VCaP (cell line): ENCODE results near the gene IL22RA1.
A peak's percentile ranks its signal among the peaks of the same experiment; 100 is the strongest.

Source experiments
- H3K27ac ChIP-seq: fragments of 450-650 bp; 2 replicates; pipeline ENCODE4 v1.5.1; 2017
- CTCF ChIP-seq: fragments of 450-650 bp; conservative IDR thresholded peaks from 2 replicates; pipeline ENCODE4 v1.5.1; 2017; ENCODE audit warnings: mild to moderate bottlenecking, moderate library complexity

The IL22RA1 gene

GRCh38 chr1:24142546-24143534 is at the start of gene IL22RA1:
IL22RA1 (minus strand) TSS chr1:24143140; CDS start chr1:24143082, 58 bp downstream.
- TF ChIP-seq CTCF: no peak
- peak within 1 kb of the TSS; percentile 55; the same call in 1 of the 2 replicates for H3K27ac ChIP-seq

- no peak for TF ChIP-seq CTCF
- no peak overlapping the region for H3K27ac ChIP-seq
Measured at GRCh38 chr1:24191860-24192259, 48.9 kb upstream of the IL22RA1 start.

- no peak overlapping the region for H3K27ac ChIP-seq
- no peak for TF ChIP-seq CTCF
Measured at GRCh38 chr1:24190983-24191461, 48.1 kb upstream of the IL22RA1 start.

GRCh38 chr1:24189528-24189927 is 46.6 kb upstream of the IL22RA1 start:
- H3K27ac ChIP-seq: no peak overlapping the region
- TF ChIP-seq CTCF: no peak

GRCh38 chr1:24186993-24187790 is 44.3 kb upstream of the IL22RA1 start, which contains the start of gene IFNLR1:
IFNLR1 (minus strand) TSS chr1:24187289; CDS start chr1:24187248, 41 bp downstream.
- peak within 1 kb of the TSS; percentile 77 for H3K27ac ChIP-seq
- no peak for TF ChIP-seq CTCF

- TF ChIP-seq CTCF: no peak
- peak overlapping the region; percentile 77 for H3K27ac ChIP-seq
Measured at GRCh38 chr1:24186711-24186992, 43.7 kb upstream of the IL22RA1 start.
